HepG2 (cell line): ENCODE results near the gene PLCXD1. TPM values are rescaled to one million over a fixed set of nuclear protein-coding genes. Genes with fewer than 3 reads are reported as not detected.

Source experiments
- FOXA3 ChIP-seq: IDR thresholded peaks from 2 replicates; pipeline ENCODE4 v1.6.1; 2016; ENCODE audit warnings: missing genetic modification reagents, missing compliant biosample characterization
- GATAD2A ChIP-seq: IDR thresholded peaks from 2 replicates; pipeline ENCODE4 v1.6.1; 2016
- HMGA1 ChIP-seq: sonication (generic); formaldehyde crosslinking; conservative IDR thresholded peaks from 2 replicates; pipeline ENCODE4 v1.4.0; 2020; ENCODE audit warnings: missing genetic modification reagents
- HNRNPL ChIP-seq: fragments of 200-400 bp; formaldehyde crosslinking; IDR thresholded peaks from 2 replicates; pipeline ENCODE4 v1.6.1; 2017; ENCODE audit warnings: mild to moderate bottlenecking, low read depth, low read length
- MAZ ChIP-seq, 2 experiments: sonication (generic) in 1 of 2; formaldehyde crosslinking in 1 of 2; IDR thresholded peaks; 2 replicates each; pipeline versions ENCODE4 v1.5.0 to v1.6.1; 2012 to 2020; ENCODE audit warnings: low read depth in 2 of 2, mild to moderate bottlenecking in 2 of 2, borderline replicate concordance in 1 of 2, improper control_type of control experiment in 1 of 2, low read length in 1 of 2, missing genetic modification reagents in 1 of 2, moderate library complexity in 1 of 2
- MXI1 ChIP-seq: IDR thresholded peaks from 3 replicates; pipeline ENCODE4 v1.6.1; 2012; ENCODE audit warnings: low read depth, low read length, inconsistent platforms, borderline replicate concordance
- NAIF1 ChIP-seq: sonication (generic); formaldehyde crosslinking; IDR thresholded peaks from 2 replicates; pipeline ENCODE4 v1.5.0; 2020; ENCODE audit warnings: mild to moderate bottlenecking, missing genetic modification reagents, borderline replicate concordance
- RBFOX2 ChIP-seq: fragments of 200-400 bp; formaldehyde crosslinking; IDR thresholded peaks from 2 replicates; pipeline ENCODE4 v1.6.1; 2017; ENCODE audit warnings: low read depth, mild to moderate bottlenecking, low read length
- RBM22 ChIP-seq: fragments of 200-400 bp; formaldehyde crosslinking; optimal IDR thresholded peaks from 2 replicates; pipeline ENCODE3; 2017; ENCODE audit warnings: mild to moderate bottlenecking, low read length, moderate library complexity
- SKI ChIP-seq: fragments of 450-650 bp; IDR thresholded peaks from one replicate; pipeline ENCODE4 v1.6.1; 2018; ENCODE audit warnings: mild to moderate bottlenecking; ENCODE audit not compliant: partially characterized antibody
- SMARCC2 ChIP-seq: fragments of 450-650 bp; IDR thresholded peaks from 2 replicates; pipeline ENCODE4 v1.6.1; 2017; ENCODE audit warnings: antibody characterized with exemption, mild to moderate bottlenecking
- TMF1 ChIP-seq: sonication (generic); formaldehyde crosslinking; IDR thresholded peaks from 2 replicates; pipeline ENCODE4 v1.8.1; 2022; ENCODE audit warnings: low read depth, missing genetic modification reagents
- YY1 ChIP-seq: IDR thresholded peaks from 2 replicates; pipeline ENCODE4 v1.6.1; 2011; ENCODE audit warnings: low read length, low read depth, moderate library complexity, mild to moderate bottlenecking; ENCODE audit not compliant: insufficient read depth, insufficient replicate concordance
- ZNF430 ChIP-seq: sonication (generic); formaldehyde crosslinking; IDR thresholded peaks from 2 replicates; pipeline ENCODE4 v1.9.0; 2021; ENCODE audit warnings: mild to moderate bottlenecking, missing genetic modification reagents
- ZNF460 ChIP-seq: sonication (generic); formaldehyde crosslinking; IDR thresholded peaks from 2 replicates; pipeline ENCODE4 v1.5.1; 2020; ENCODE audit warnings: missing genetic modification reagents, mild to moderate bottlenecking, borderline replicate concordance
- ZSCAN20 ChIP-seq: sonication (generic); formaldehyde crosslinking; IDR thresholded peaks from 2 replicates; pipeline ENCODE4 v1.4.0; 2020; ENCODE audit warnings: missing genetic modification reagents, mild to moderate bottlenecking, borderline replicate concordance
- polyA plus RNA-seq, 8 experiments: library from polyadenylated mRNA; depleted of rRNA in 3 of 8; stranded (reverse) in 7 of 8; unstranded in 1 of 8; fragments of >200 nt; fragmentation: Illumina TruSeq in 4 of 8; extraction: Trizol in 4 of 8; gene quantifications; 2 replicates each; pipeline versions ENCODE4 v1.2.1 to v1.2.3, GENCODE V29; 2011 to 2016; ENCODE audit warnings: low read depth in 4 of 8, missing spikeins in 1 of 8, mixed read lengths in 1 of 8; ENCODE audit not compliant: insufficient read depth in 1 of 8
- total RNA-seq, 5 experiments: library from RNA; depleted of rRNA; stranded (reverse); fragments of >200 nt; fragmentation: Illumina TruSeq; extraction: Trizol; gene quantifications; 2 replicates each; pipeline ENCODE4 v1.2.3, GENCODE V29; 2016; ENCODE audit warnings: low read depth in 1 of 5
- TF ChIP-seq, protein P1 (sequence below): sonication (generic); formaldehyde crosslinking; conservative IDR thresholded peaks from 2 replicates; pipeline ENCODE4 v1.4.0; 2020; ENCODE audit warnings: mild to moderate bottlenecking, missing genetic modification reagents, moderate library complexity
- TF ChIP-seq, protein P2 (sequence below): sonication (generic); formaldehyde crosslinking; IDR thresholded peaks from 2 replicates; pipeline ENCODE4 v1.4.0; 2020; ENCODE audit warnings: missing genetic modification reagents
- TF ChIP-seq, protein P3 (sequence below): sonication (generic); formaldehyde crosslinking; IDR thresholded peaks from 2 replicates; pipeline ENCODE4 v1.5.0; 2020; ENCODE audit warnings: mild to moderate bottlenecking, missing genetic modification reagents

PLCXD1 gene
- total and polyA plus RNA-seq, 2 of the 13 experiments (the other 11 are each of a cell fraction or from before 2014, with no cell fraction given): 87.7 to 153 TPM

DNA sequence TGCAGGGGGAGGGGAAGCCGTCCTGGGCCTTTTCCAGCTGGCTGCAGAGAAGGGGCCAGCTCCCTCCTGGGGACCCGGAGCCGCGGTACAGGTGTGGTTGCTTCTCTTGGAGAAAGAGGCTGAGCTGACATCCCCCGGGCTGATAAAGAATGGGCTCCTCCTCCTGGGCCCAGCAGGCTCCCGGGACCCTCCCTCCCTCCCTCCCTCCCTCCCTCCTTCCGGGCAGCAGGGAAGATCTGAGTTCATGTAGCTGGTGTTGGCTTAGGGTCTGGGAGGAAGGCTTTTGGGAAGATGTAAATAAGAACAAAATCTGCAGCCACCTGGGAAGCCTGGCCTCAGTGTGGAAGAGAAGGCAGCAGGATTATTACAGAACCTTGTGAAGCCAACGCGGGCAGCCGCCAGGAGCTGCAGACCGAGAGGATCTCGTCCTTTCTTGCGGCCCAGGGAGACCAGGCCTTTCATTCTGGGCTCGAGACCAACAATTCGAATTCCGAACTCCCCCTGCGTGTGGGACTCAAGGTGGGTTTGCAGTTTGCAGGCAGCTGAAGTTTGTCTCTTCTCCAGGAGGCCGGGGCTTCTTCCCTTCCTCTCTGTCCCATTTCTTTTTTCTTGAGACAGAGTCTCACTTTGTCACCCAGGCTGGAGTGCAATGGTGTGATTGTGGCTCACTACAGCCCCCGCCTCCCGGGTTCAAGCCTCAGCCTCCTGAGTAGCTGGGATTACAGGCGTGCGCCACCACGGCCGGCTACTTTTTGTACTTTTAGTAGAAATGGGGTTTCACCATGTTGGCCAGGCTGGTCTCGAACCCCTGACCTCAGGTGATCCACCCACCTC lies at the start of gene PLCXD1 (continued):
- TF ChIP-seq, protein P1, sequence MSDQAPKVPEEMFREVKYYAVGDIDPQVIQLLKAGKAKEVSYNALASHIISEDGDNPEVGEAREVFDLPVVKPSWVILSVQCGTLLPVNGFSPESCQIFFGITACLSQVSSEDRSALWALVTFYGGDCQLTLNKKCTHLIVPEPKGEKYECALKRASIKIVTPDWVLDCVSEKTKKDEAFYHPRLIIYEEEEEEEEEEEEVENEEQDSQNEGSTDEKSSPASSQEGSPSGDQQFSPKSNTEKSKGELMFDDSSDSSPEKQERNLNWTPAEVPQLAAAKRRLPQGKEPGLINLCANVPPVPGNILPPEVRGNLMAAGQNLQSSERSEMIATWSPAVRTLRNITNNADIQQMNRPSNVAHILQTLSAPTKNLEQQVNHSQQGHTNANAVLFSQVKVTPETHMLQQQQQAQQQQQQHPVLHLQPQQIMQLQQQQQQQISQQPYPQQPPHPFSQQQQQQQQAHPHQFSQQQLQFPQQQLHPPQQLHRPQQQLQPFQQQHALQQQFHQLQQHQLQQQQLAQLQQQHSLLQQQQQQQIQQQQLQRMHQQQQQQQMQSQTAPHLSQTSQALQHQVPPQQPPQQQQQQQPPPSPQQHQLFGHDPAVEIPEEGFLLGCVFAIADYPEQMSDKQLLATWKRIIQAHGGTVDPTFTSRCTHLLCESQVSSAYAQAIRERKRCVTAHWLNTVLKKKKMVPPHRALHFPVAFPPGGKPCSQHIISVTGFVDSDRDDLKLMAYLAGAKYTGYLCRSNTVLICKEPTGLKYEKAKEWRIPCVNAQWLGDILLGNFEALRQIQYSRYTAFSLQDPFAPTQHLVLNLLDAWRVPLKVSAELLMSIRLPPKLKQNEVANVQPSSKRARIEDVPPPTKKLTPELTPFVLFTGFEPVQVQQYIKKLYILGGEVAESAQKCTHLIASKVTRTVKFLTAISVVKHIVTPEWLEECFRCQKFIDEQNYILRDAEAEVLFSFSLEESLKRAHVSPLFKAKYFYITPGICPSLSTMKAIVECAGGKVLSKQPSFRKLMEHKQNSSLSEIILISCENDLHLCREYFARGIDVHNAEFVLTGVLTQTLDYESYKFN: 0 out of 2 replicates have a peak, but pooled peaks have one; percentile 19
- no peak for TF ChIP-seq NAIF1
- peak; percentile 25 for TF ChIP-seq YY1
- no peak for TF ChIP-seq SMARCC2
- peak; percentile 11; the same call in 1 of the 2 replicates for TF ChIP-seq ZNF460 (CRISPR knock-in tag)
- TF ChIP-seq, protein P2, sequence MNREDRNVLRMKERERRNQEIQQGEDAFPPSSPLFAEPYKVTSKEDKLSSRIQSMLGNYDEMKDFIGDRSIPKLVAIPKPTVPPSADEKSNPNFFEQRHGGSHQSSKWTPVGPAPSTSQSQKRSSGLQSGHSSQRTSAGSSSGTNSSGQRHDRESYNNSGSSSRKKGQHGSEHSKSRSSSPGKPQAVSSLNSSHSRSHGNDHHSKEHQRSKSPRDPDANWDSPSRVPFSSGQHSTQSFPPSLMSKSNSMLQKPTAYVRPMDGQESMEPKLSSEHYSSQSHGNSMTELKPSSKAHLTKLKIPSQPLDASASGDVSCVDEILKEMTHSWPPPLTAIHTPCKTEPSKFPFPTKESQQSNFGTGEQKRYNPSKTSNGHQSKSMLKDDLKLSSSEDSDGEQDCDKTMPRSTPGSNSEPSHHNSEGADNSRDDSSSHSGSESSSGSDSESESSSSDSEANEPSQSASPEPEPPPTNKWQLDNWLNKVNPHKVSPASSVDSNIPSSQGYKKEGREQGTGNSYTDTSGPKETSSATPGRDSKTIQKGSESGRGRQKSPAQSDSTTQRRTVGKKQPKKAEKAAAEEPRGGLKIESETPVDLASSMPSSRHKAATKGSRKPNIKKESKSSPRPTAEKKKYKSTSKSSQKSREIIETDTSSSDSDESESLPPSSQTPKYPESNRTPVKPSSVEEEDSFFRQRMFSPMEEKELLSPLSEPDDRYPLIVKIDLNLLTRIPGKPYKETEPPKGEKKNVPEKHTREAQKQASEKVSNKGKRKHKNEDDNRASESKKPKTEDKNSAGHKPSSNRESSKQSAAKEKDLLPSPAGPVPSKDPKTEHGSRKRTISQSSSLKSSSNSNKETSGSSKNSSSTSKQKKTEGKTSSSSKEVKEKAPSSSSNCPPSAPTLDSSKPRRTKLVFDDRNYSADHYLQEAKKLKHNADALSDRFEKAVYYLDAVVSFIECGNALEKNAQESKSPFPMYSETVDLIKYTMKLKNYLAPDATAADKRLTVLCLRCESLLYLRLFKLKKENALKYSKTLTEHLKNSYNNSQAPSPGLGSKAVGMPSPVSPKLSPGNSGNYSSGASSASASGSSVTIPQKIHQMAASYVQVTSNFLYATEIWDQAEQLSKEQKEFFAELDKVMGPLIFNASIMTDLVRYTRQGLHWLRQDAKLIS (CRISPR knock-in tag): no peak
- 0 out of 2 replicates have a peak, but pooled peaks have one; percentile 31 for TF ChIP-seq HNRNPL
- TF ChIP-seq, protein P3, sequence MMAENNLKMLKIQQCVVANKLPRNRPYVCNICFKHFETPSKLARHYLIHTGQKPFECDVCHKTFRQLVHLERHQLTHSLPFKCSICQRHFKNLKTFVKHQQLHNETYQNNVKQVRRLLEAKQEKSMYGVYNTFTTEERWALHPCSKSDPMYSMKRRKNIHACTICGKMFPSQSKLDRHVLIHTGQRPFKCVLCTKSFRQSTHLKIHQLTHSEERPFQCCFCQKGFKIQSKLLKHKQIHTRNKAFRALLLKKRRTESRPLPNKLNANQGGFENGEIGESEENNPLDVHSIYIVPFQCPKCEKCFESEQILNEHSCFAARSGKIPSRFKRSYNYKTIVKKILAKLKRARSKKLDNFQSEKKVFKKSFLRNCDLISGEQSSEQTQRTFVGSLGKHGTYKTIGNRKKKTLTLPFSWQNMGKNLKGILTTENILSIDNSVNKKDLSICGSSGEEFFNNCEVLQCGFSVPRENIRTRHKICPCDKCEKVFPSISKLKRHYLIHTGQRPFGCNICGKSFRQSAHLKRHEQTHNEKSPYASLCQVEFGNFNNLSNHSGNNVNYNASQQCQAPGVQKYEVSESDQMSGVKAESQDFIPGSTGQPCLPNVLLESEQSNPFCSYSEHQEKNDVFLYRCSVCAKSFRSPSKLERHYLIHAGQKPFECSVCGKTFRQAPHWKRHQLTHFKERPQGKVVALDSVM: peak; percentile 72
- TF ChIP-seq RBM22: peak; percentile 54
- TF ChIP-seq MXI1: peak; percentile 31; the same call in 1 of the 3 replicates
- peak; percentile 45; the same call in 1 of the 2 replicates for TF ChIP-seq MAZ (IDR thresholded peaks at IDR 0.05; ENCODE audit: borderline replicate concordance, low read depth, low read length)
- peak; percentile 52; the same call in 1 of the 2 replicates for TF ChIP-seq MAZ (CRISPR knock-in tag; IDR thresholded peaks at IDR 0.05; ENCODE audit: low read depth)
- TF ChIP-seq FOXA3 (CRISPR knock-in tag): 0 out of 2 replicates have a peak, but pooled peaks have one; percentile 12
- peak; percentile 61 for TF ChIP-seq RBFOX2
- no peak for TF ChIP-seq HMGA1 (CRISPR knock-in tag)
- no peak for TF ChIP-seq SKI
- TF ChIP-seq GATAD2A (CRISPR knock-in tag): 0 out of 2 replicates have a peak, but pooled peaks have one; percentile 15
- no peak for TF ChIP-seq ZSCAN20 (CRISPR knock-in tag)
- no peak for TF ChIP-seq TMF1 (CRISPR knock-in tag)
- 0 out of 2 replicates have a peak, but pooled peaks have one; percentile 30 for TF ChIP-seq ZNF430
